ENCODE data around the gene DMBT1. TPM values are rescaled to one million over a fixed set of nuclear protein-coding genes. Genes with fewer than 3 reads are reported as not detected.

The DMBT1 gene
- total RNA-seq, 1 donor from 2014 or later = not detected

GRCh38 chr10:122532601-122533296 is 27.8 kb upstream of the DMBT1 start:
- H3K4me3 Mint-ChIP-seq = no peak overlapping the region
- DNase-seq (ENCODE audit: low read depth, low spot score) = no peak

GRCh38 chr10:122537545-122537944 is 23.0 kb upstream of the DMBT1 start:
- TF ChIP-seq, protein P1, sequence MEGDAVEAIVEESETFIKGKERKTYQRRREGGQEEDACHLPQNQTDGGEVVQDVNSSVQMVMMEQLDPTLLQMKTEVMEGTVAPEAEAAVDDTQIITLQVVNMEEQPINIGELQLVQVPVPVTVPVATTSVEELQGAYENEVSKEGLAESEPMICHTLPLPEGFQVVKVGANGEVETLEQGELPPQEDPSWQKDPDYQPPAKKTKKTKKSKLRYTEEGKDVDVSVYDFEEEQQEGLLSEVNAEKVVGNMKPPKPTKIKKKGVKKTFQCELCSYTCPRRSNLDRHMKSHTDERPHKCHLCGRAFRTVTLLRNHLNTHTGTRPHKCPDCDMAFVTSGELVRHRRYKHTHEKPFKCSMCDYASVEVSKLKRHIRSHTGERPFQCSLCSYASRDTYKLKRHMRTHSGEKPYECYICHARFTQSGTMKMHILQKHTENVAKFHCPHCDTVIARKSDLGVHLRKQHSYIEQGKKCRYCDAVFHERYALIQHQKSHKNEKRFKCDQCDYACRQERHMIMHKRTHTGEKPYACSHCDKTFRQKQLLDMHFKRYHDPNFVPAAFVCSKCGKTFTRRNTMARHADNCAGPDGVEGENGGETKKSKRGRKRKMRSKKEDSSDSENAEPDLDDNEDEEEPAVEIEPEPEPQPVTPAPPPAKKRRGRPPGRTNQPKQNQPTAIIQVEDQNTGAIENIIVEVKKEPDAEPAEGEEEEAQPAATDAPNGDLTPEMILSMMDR (conservative IDR thresholded peaks at IDR 0.05) = no peak
- Mint-ChIP-seq H3K4me3 (no peak overlapping the region), H3K9me3 (peaks cover 8% of the 10 kb centered on the region), H3K36me3 (ENCODE audit: low read depth) (no peaks in the 10 kb centered on the region), H3K27me3 (ENCODE audit: low read depth) (peaks cover 15% of the 10 kb centered on the region), H3K4me1 (no peaks in the 10 kb centered on the region), H3K27ac (ENCODE audit: unreplicated experiment) (no peak overlapping the region)
- DNase-seq (ENCODE audit: low read depth, low spot score) = no peak

More at GRCh38 chr10:122532601-122533296, 27.8 kb upstream of the DMBT1 start:
- no peaks in the 10 kb centered on the region for H3K36me3 Mint-ChIP-seq (ENCODE audit: low read depth)
- H3K4me1 Mint-ChIP-seq = no peaks in the 10 kb centered on the region
- H3K27me3 Mint-ChIP-seq (ENCODE audit: low read depth) = peaks cover 12% of the 10 kb centered on the region
- H3K9me3 Mint-ChIP-seq = peaks cover 7% of the 10 kb centered on the region
- TF ChIP-seq, protein P1 (conservative IDR thresholded peaks at IDR 0.05) = no peak
- no peak overlapping the region for H3K27ac Mint-ChIP-seq (ENCODE audit: unreplicated experiment)

DNA sequence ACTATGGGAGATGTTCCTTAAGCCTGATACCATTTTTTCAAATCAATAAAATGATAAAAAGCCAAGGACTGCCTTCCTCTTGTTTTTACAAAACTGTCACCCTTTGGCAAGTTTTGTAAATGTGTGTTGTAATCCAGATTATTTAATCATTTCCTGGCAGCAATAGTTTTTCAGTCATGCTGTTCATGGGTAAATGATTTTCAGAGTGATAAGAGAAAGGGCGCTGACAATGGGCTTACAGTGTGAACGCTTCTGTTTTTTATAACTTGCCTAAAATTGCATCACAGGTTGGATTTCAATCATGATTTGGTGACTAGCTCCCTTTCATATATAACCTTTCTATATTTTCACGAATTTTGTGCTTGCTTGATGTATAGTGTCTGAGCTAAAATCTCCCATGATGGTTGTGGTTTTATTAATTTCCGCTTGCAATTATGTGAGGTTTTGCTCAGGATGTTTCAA is 19.0 kb upstream of the DMBT1 start:
- no peak for DNase-seq (ENCODE audit: low read depth, low spot score)
- Mint-ChIP-seq H3K9me3 (peaks cover 6% of the 10 kb centered on the region), H3K27me3 (ENCODE audit: low read depth) (peaks cover 12% of the 10 kb centered on the region), H3K4me3 (no peak overlapping the region), H3K4me1 (no peaks in the 10 kb centered on the region), H3K36me3 (ENCODE audit: low read depth) (no peaks in the 10 kb centered on the region), H3K27ac (ENCODE audit: unreplicated experiment) (no peak overlapping the region)
- TF ChIP-seq, protein P1 (conservative IDR thresholded peaks at IDR 0.05) = no peak

- Mint-ChIP-seq H3K27ac (ENCODE audit: unreplicated experiment) (no peak overlapping the region), H3K27me3 (ENCODE audit: low read depth) (peaks cover 8% of the 10 kb centered on the region), H3K4me1 (no peaks in the 10 kb centered on the region), H3K36me3 (ENCODE audit: low read depth) (no peaks in the 10 kb centered on the region), H3K4me3 (no peak overlapping the region), H3K9me3 (no peaks in the 10 kb centered on the region)
- DNase-seq (ENCODE audit: low read depth, low spot score) = no peak
- TF ChIP-seq, protein P1 (conservative IDR thresholded peaks at IDR 0.05) = no peak
Observed at GRCh38 chr10:122543676-122544445, 16.7 kb upstream of the DMBT1 start.

DNA sequence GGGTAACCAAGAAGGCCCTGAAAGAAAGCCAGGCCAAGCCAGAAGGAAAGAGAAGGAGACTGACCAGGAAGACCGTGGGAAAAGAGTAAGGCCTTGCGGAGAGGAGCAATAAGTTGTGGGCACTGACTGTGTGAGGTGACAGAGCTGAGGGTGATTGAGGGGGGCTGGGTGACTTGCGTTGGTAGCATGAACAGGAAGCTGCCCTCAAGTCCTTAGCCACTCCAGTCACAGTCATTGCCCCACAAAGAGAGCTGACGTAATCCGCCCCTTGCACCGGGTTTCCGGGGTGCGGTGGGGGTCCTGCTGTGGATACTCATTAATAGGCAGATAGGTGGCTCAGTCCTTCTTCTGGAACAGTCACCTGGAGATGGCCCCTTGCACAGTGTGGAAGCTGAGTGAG is 16.1 kb upstream of the DMBT1 start:
- H3K4me1 Mint-ChIP-seq = no peaks in the 10 kb centered on the region

More for the DNA sequence above, 16.1 kb upstream of the DMBT1 start:
- TF ChIP-seq, protein P1 (conservative IDR thresholded peaks at IDR 0.05) = no peak
- DNase-seq (ENCODE audit: low read depth, low spot score) = no peak
- Mint-ChIP-seq H3K27ac (ENCODE audit: unreplicated experiment) (no peak overlapping the region), H3K9me3 (no peaks in the 10 kb centered on the region), H3K4me3 (no peak overlapping the region), H3K36me3 (ENCODE audit: low read depth) (no peaks in the 10 kb centered on the region), H3K27me3 (ENCODE audit: low read depth) (peaks cover 5% of the 10 kb centered on the region)
